Measurements from ENCODE around the gene KDM1B. TPM values are rescaled to one million over a fixed set of nuclear protein-coding genes. Genes with fewer than 3 reads are reported as not detected.

KDM1B gene
- total RNA-seq, 2 experiments from 2014 or later = 17.5 to 18.5 TPM

Other genes with a start within 250 kb of the KDM1B start
- under 1 TPM in 1 of 2 experiments, not detected in 1; 0.07 TPM for gene KIF13A, start 167.8 kb upstream of the KDM1B start, total RNA-seq
- under 1 TPM; 0.10 to 0.19 TPM for gene NHLRC1, start 32.7 kb upstream of the KDM1B start, total RNA-seq
- 1 to 10 TPM; 7.7 to 7.8 TPM for gene TPMT, start 345 bp upstream of the KDM1B start, total RNA-seq
- 100 to 1,000 TPM; 180 to 182 TPM for gene DEK, start 109.1 kb downstream of the KDM1B start, total RNA-seq
- 1 to 10 TPM; 2.1 to 2.9 TPM for gene RNF144B, start 231.9 kb downstream of the KDM1B start, total RNA-seq